ENCODE data around the gene REXO5. TPM values are rescaled to one million over a fixed set of nuclear protein-coding genes. Genes with fewer than 3 reads are reported as not detected.
"Not testable (repeated sequence)": the region's sequence is repeated elsewhere in the genome, so short reads cannot be mapped to it uniquely, and the experiment has no call there.

Gene REXO5
- total and polyA plus RNA-seq, 10 of the 15 experiments (the other 5 are each of a cell fraction or from before 2014, with no cell fraction given), result 3.8 to 15.5 (median 10.1) TPM

GRCh38 chr16:20860361-20860760 lies 54.0 kb downstream of the REXO5 start:
- in situ Hi-C loops (cut with MboI), result no loop called here
- no TSS peak for BruUV-seq (replicated peaks)
- Histone ChIP-seq H3K4me3 (no peak overlapping the region), H3K79me2 (ENCODE audit: control insufficient read depth, insufficient read depth, low read length) (peaks cover 6% of the 10 kb centered on the region), H2AFZ (ENCODE audit: control insufficient read depth, low read depth, low read length) (no peak overlapping the region), H3K9me3 (replicated peaks; ENCODE audit: control insufficient read depth, insufficient read depth, low read length) (no peaks in the 10 kb centered on the region), H3K4me2 (ENCODE audit: control insufficient read depth, insufficient read depth) (no peak overlapping the region), H3K27me3 (replicated peaks in 1 of 2; ENCODE audit: control insufficient read depth in 2 of 2, insufficient read depth in 2 of 2, low read length in 1 of 2) (no peaks in the 10 kb centered on the region), H3K27ac (ENCODE audit: control insufficient read depth, insufficient read depth) (no peak overlapping the region), H3K36me3 (ENCODE audit: control insufficient read depth in 2 of 2, insufficient read depth in 2 of 2, low read length in 1 of 2) (peaks cover 0 to 7% of the 10 kb centered on the region in 2 experiments), H3K9ac (ENCODE audit: control insufficient read depth, insufficient read depth, low read length) (no peak overlapping the region), H3K4me1 (ENCODE audit: control insufficient read depth, insufficient read depth, low read length) (peaks cover 7% of the 10 kb centered on the region), H4K20me1 (ENCODE audit: control insufficient read depth, insufficient read depth) (no peaks in the 10 kb centered on the region)
- FAIRE-seq (no peak), DNase-seq (ENCODE audit: low read depth, low spot score) (no peak), ATAC-seq (no peak)
- intact Hi-C loops (cut with micrococcal nuclease; ENCODE audit: unreplicated experiment), result no loop called here
- CTCF ChIA-PET, result no interaction called here
- WGBS (ENCODE audit: insufficient coverage, insufficient replicate concordance, low lambda C conversion rate, missing lambda C conversion rate), result 87% methylated on average over 4 of the region's 4 CpGs
- SMC1A ChIA-PET (ENCODE audit: uncharacterized antibody, unreplicated experiment), result no interaction called here
- RAD21 ChIA-PET (ENCODE audit: unreplicated experiment), result no interaction called here
- no peak for TF ChIP-seq SMAD1 (IDR thresholded peaks at IDR 0.05; ENCODE audit: low read depth, partially characterized antibody)
- POLR2A ChIA-PET, result no interaction called here

- DNase-seq (ENCODE audit: low read depth, low spot score); H3K9me3 ChIP-seq (replicated peaks; ENCODE audit: control insufficient read depth, insufficient read depth, low read length); RAD21 ChIA-PET (ENCODE audit: unreplicated experiment); H2AFZ ChIP-seq (ENCODE audit: control insufficient read depth, low read depth, low read length); H3K9ac ChIP-seq (ENCODE audit: control insufficient read depth, insufficient read depth, low read length); H3K36me3 ChIP-seq (ENCODE audit: control insufficient read depth in 2 of 2, insufficient read depth in 2 of 2, low read length in 1 of 2); SMC1A ChIA-PET (ENCODE audit: uncharacterized antibody, unreplicated experiment); H3K4me3 ChIP-seq; in situ Hi-C loops (cut with MboI); POLR2A ChIA-PET; H4K20me1 ChIP-seq (ENCODE audit: control insufficient read depth, insufficient read depth); intact Hi-C loops (cut with micrococcal nuclease; ENCODE audit: unreplicated experiment); H3K79me2 ChIP-seq (ENCODE audit: control insufficient read depth, insufficient read depth, low read length); BruUV-seq (replicated peaks); H3K27me3 ChIP-seq (replicated peaks in 1 of 2; ENCODE audit: control insufficient read depth in 2 of 2, insufficient read depth in 2 of 2, low read length in 1 of 2); FAIRE-seq; H3K27ac ChIP-seq (ENCODE audit: control insufficient read depth, insufficient read depth); H3K4me2 ChIP-seq (ENCODE audit: control insufficient read depth, insufficient read depth); ATAC-seq; CTCF ChIA-PET: not testable (repeated sequence)
- peaks cover 14% of the 10 kb centered on the region for H3K4me1 ChIP-seq (ENCODE audit: control insufficient read depth, insufficient read depth, low read length)
- 90% methylated on average over 4 of the region's 4 CpGs for WGBS (ENCODE audit: insufficient coverage, insufficient replicate concordance, low lambda C conversion rate, missing lambda C conversion rate)
Measured at GRCh38 chr16:20860995-20861394, 54.7 kb downstream of the REXO5 start.
